ENCODE data around the gene ANKRD11. TPM values are rescaled to one million over a fixed set of nuclear protein-coding genes. Genes with fewer than 3 reads are reported as not detected.

ANKRD11 gene
- total and polyA plus RNA-seq, 9 donors: 52.1 to 188 (median 109) TPM

DNA sequence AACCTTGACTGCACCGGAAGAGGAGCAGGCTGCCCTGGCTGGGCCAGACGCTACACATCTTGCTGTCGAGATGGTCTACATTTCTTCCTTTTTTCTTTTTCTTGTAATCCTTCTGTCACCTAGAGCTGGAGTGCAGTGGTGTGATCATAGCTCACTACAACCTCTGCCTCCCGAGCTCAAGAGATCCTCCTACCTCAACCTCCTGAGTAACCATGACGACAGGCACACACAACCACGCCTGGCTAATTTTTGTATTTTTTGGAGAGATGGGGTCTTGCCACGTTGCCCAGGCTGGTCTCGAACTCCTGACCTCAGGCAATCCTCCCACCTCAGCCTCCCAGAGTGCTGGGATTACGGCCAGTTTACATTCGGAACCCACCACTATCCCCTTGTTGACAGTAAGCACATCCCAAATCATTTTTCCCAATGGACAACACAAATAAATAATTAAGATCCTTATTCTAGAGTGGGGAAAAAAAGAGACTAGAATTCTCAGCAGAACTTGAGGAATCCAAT, 79.0 kb downstream of the ANKRD11 start:
- DNase-seq: no peak
- Histone ChIP-seq H3K36me3 (no peaks in the 10 kb centered on the region), H3K4me3 (no peak overlapping the region), H3K4me1 (ENCODE audit: insufficient read depth) (peaks cover 51% of the 10 kb centered on the region), H3K9me3 (no peaks in the 10 kb centered on the region), H3K27ac (peak overlapping the region in 1 of 2 donors; percentile 20), H3K27me3 (no peaks in the 10 kb centered on the region)
- TF ChIP-seq CTCF (IDR thresholded peaks at IDR 0.05) (no peak), POLR2A (IDR thresholded peaks at IDR 0.05) (no peak), EP300 (IDR thresholded peaks at IDR 0.05) (no peak)
- WGBS, 3 donors: 32 to 40% (median 39%) methylated on average over 10 of the region's 10 CpGs
- intact Hi-C loops (cut with DNase I): no loop called here

- Histone ChIP-seq H3K4me3 (no peak overlapping the region), H3K27ac (peak overlapping the region in 1 of 2 donors; percentile 22), H3K27me3 (no peaks in the 10 kb centered on the region), H3K4me1 (ENCODE audit: insufficient read depth) (peaks cover 54% of the 10 kb centered on the region), H3K9me3 (no peaks in the 10 kb centered on the region), H3K36me3 (no peaks in the 10 kb centered on the region)
- intact Hi-C loops (cut with DNase I): no loop called here
- WGBS, 3 donors: 6 to 14% (median 8%) methylated on average over 11 of the region's 11 CpGs
- peak; percentile 45 to 74 (median 61) for DNase-seq
- TF ChIP-seq POLR2A (IDR thresholded peaks at IDR 0.05): no peak
- TF ChIP-seq CTCF (IDR thresholded peaks at IDR 0.05): no peak
- no peak for TF ChIP-seq EP300 (IDR thresholded peaks at IDR 0.05)
Measured at GRCh38 chr16:89410794-89411309, 79.5 kb downstream of the ANKRD11 start.

DNA sequence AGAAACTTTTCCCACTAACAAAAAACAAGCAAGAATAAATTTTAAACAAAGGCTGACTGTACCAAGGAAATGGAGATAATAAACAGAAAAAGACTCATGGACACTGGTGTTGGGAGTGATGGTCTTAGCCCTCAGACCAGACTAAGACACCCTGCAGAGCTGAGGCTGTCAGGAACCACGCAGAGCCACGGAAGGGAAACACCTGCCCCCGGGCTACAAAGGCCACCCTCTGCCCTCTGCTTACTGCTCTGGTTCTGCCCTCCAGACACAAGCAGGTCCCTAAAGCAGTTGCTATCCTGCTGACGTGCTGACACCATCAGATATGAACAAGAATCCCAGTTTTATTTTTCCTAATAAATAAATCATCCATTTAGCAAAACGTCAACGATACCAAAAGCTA, 80.0 kb downstream of the ANKRD11 start:
- Histone ChIP-seq H3K27me3 (no peaks in the 10 kb centered on the region), H3K4me1 (ENCODE audit: insufficient read depth) (peaks cover 54% of the 10 kb centered on the region), H3K36me3 (no peaks in the 10 kb centered on the region), H3K4me3 (no peak overlapping the region), H3K9me3 (no peaks in the 10 kb centered on the region), H3K27ac (peak overlapping the region in 1 of 2 donors; percentile 22)
- WGBS, 3 donors: 8 to 17% (median 8%) methylated on average over 6 of the region's 6 CpGs
- intact Hi-C loops (cut with DNase I): no loop called here
- no peak for TF ChIP-seq POLR2A (IDR thresholded peaks at IDR 0.05)
- DNase-seq: no peak

- Histone ChIP-seq H3K27me3 (no peaks in the 10 kb centered on the region), H3K27ac (no peak overlapping the region), H3K36me3 (no peaks in the 10 kb centered on the region), H3K4me1 (ENCODE audit: insufficient read depth) (peaks cover 53% of the 10 kb centered on the region), H3K9me3 (no peaks in the 10 kb centered on the region), H3K4me3 (no peak overlapping the region)
- DNase-seq: no peak
- WGBS, 3 donors: 69 to 78% (median 77%) methylated on average over 13 of the region's 13 CpGs
- TF ChIP-seq EP300 (IDR thresholded peaks at IDR 0.05) (no peak), POLR2A (IDR thresholded peaks at IDR 0.05) (no peak), CTCF (IDR thresholded peaks at IDR 0.05) (no peak)
- intact Hi-C loops (cut with DNase I): no loop called here
Measured at GRCh38 chr16:89409161-89409711, 81.1 kb downstream of the ANKRD11 start.

DNA sequence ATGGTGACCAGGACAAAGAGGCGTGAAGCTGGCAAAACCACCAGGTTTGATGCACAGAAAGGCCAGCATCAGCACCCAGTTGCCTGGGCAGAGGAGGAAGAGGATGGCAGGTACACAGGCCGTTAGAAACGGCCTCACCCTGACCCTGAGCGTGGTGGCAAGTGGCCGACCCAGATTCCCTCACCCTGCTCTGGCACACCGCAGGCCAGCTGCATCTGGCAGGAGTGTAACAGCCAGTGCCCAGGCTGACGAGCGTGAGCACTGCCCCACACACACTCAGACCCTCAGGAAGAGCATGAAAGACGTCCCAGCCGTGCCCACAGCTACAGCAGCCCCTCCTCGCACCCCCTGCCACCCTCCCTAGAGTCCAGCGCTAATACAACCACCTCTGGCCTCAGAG, 82.0 kb downstream of the ANKRD11 start:
- H3K27ac ChIP-seq: no peak overlapping the region
- H3K9me3 ChIP-seq: no peaks in the 10 kb centered on the region
- intact Hi-C loops (cut with DNase I): no loop called here
- TF ChIP-seq EP300 (IDR thresholded peaks at IDR 0.05) (no peak), POLR2A (IDR thresholded peaks at IDR 0.05) (no peak), CTCF (IDR thresholded peaks at IDR 0.05) (no peak)
- WGBS, 3 donors: 64 to 66% (median 66%) methylated on average over 12 of the region's 12 CpGs
- H3K4me3 ChIP-seq: no peak overlapping the region
- no peaks in the 10 kb centered on the region for H3K36me3 ChIP-seq
- H3K4me1 ChIP-seq (ENCODE audit: insufficient read depth): peaks cover 49% of the 10 kb centered on the region
- DNase-seq: no peak
- H3K27me3 ChIP-seq: no peaks in the 10 kb centered on the region
